Endothelial cell of umbilical vein (primary cell): ENCODE measurements around the gene MMP14. TPM values are rescaled to one million over a fixed set of nuclear protein-coding genes. Genes with fewer than 3 reads are reported as not detected.
A peak's percentile ranks its signal among the peaks of the same experiment; 100 is the strongest.

Source experiments
- BruUV-seq: library from RNA; stranded (reverse); fragments of 400-500 nt; replicated peaks from 2 replicates; lab custom pipeline; 2021; lab: Mats Ljungman, UMichigan
- CTCF ChIA-PET: fragments of 300-600, 350-600 bp; sonication (Branson Sonifier 250); formaldehyde crosslinking; loops from one replicate; lab custom pipeline; 2021; ENCODE audit warnings: antibody characterized with exemption, inconsistent platforms; lab: Charles Lee
- POLR2A ChIA-PET: fragments of 300-600, 350-600 bp; sonication (Branson Sonifier 250); formaldehyde crosslinking; loops from one replicate; lab custom pipeline; 2021; ENCODE audit warnings: antibody characterized with exemption, inconsistent platforms; lab: Charles Lee
- DNase-seq: peaks from one replicate; pipeline ENCODE4 v3.0.0-alpha.2; 2011; ENCODE audit warnings: low read depth, low spot score
- FAIRE-seq: peaks from 2 replicates; lab custom pipeline; 2011; peaks lifted over from hg19 to GRCh38; lab: Jason Lieb, UNC
- H2AFZ ChIP-seq: 2 replicates; pipeline ENCODE4 v1.6.0; 2012; ENCODE audit warnings: low read depth, low read length, control low read depth, inconsistent platforms
- H3K27ac ChIP-seq: 2 replicates; pipeline ENCODE4 v1.5.1; 2011; ENCODE audit warnings: low read depth, mild to moderate bottlenecking, control low read depth, low read length, moderate library complexity; ENCODE audit not compliant: insufficient read depth
- H3K27me3 ChIP-seq, 2 experiments: 2 replicates each; pipeline versions ENCODE4 v1.6.0 to v1.6.1; 2011; ENCODE audit warnings: low read length in 2 of 2, mixed read lengths in 1 of 2; ENCODE audit not compliant: control insufficient read depth in 2 of 2, insufficient read depth in 2 of 2
- H3K36me3 ChIP-seq, 2 experiments: 2 replicates in 1 of 2; 3 replicates in 1 of 2; pipeline ENCODE4 v1.5.1; 2011; ENCODE audit warnings: low read length in 2 of 2, mild to moderate bottlenecking in 1 of 2, moderate library complexity in 1 of 2; ENCODE audit not compliant: control insufficient read depth in 2 of 2, insufficient read depth in 2 of 2; ENCODE audit errors: extremely low read depth in 1 of 2
- H3K4me1 ChIP-seq: 3 replicates; pipeline ENCODE4 v1.5.1; 2011; ENCODE audit warnings: mild to moderate bottlenecking, low read length; ENCODE audit not compliant: control insufficient read depth, insufficient read depth; ENCODE audit errors: extremely low read depth
- H3K4me2 ChIP-seq: 2 replicates; pipeline ENCODE4 v1.6.1; 2011; ENCODE audit warnings: low read length, control low read depth, mixed read lengths; ENCODE audit not compliant: insufficient read depth
- H3K4me3 ChIP-seq, 3 experiments: fragments of 200-600 bp in 1 of 3; sonication (generic), shearing (Covaris generic) in 1 of 3; replicated peaks in 1 of 3; 2 replicates each; pipeline ENCODE4 v1.5.1; 2011 to 2016; ENCODE audit warnings: control low read depth in 3 of 3, low read length in 3 of 3, mild to moderate bottlenecking in 2 of 3, inconsistent platforms in 1 of 3, low read depth in 1 of 3, moderate library complexity in 1 of 3; ENCODE audit not compliant: insufficient read depth in 1 of 3
- H3K79me2 ChIP-seq: 2 replicates; pipeline ENCODE4 v1.6.0; 2012; ENCODE audit warnings: low read length, inconsistent platforms; ENCODE audit not compliant: control insufficient read depth, insufficient read depth
- H3K9ac ChIP-seq: replicated peaks from 2 replicates; pipeline ENCODE3; 2011; ENCODE audit warnings: low read length, control low read depth; ENCODE audit not compliant: insufficient read depth; ENCODE audit errors: extremely low read depth
- H3K9me1 ChIP-seq: replicated peaks from 3 replicates; pipeline ENCODE4 v1.6.0; 2011; ENCODE audit warnings: mild to moderate bottlenecking, low read length; ENCODE audit not compliant: control insufficient read depth, insufficient read depth; ENCODE audit errors: extremely low read depth
- H3K9me3 ChIP-seq: replicated peaks from 2 replicates; pipeline ENCODE4 v1.5.1; 2012; ENCODE audit warnings: low read length, inconsistent platforms; ENCODE audit not compliant: control insufficient read depth, insufficient read depth
- H4K20me1 ChIP-seq: replicated peaks from 2 replicates; pipeline ENCODE3; 2011; ENCODE audit warnings: mild to moderate bottlenecking, low read length; ENCODE audit not compliant: control insufficient read depth, insufficient read depth; ENCODE audit errors: extremely low read depth
- EZH2 ChIP-seq: IDR thresholded peaks from 2 replicates; pipeline ENCODE4 v1.6.1; 2012; ENCODE audit warnings: borderline replicate concordance, low read depth, mild to moderate bottlenecking, moderate library complexity, low read length, inconsistent platforms; ENCODE audit not compliant: severe bottlenecking
- FOS ChIP-seq: IDR thresholded peaks from 2 replicates; pipeline ENCODE4 v1.6.1; 2011; ENCODE audit warnings: mild to moderate bottlenecking, low read length, moderate library complexity, borderline replicate concordance; ENCODE audit not compliant: insufficient read depth
- GATA2 ChIP-seq: IDR thresholded peaks from 2 replicates; pipeline ENCODE4 v1.7.0; 2011; ENCODE audit warnings: low read depth, mild to moderate bottlenecking, moderate library complexity, mixed read lengths, low read length; ENCODE audit not compliant: insufficient read length, insufficient read depth
- JUN ChIP-seq: IDR thresholded peaks from 2 replicates; pipeline ENCODE4 v1.6.1; 2011; ENCODE audit warnings: borderline replicate concordance, low read depth; ENCODE audit not compliant: insufficient read length, insufficient read depth
- MAX ChIP-seq: IDR thresholded peaks from 2 replicates; pipeline ENCODE4 v1.6.1; 2011; ENCODE audit not compliant: insufficient read depth, insufficient read length
- MYC ChIP-seq: IDR thresholded peaks from one replicate; pipeline ENCODE4 v1.6.1; 2011; ENCODE audit warnings: mild to moderate bottlenecking, low read depth, low read length
- POLR2A ChIP-seq: IDR thresholded peaks from 2 replicates; pipeline ENCODE4 v1.6.1; 2012; ENCODE audit warnings: low read depth, mild to moderate bottlenecking, control low read depth, low read length
- POLR2AphosphoS5 ChIP-seq: IDR thresholded peaks from 2 replicates; pipeline ENCODE4 v1.6.1; 2012; ENCODE audit warnings: low read depth, mild to moderate bottlenecking, control low read depth, low read length, moderate library complexity; ENCODE audit not compliant: insufficient read depth
- dilution Hi-C: fragments of 300-500 bp; cut with MboI; formaldehyde crosslinking; loops from one replicate; pipeline ENCODE4 v1.15.0; 2019; ENCODE audit warnings: low sequenced_read_pairs; ENCODE audit not compliant: extremely low pct_ligation_motif_present
- intact Hi-C: fragments of 100-400 bp; cut with micrococcal nuclease; formaldehyde crosslinking; loops from one replicate; pipeline ENCODE4 v1.10.0; 2022
- polyA plus RNA-seq, 4 experiments: library from polyadenylated mRNA; depleted of rRNA in 3 of 4; stranded (reverse) in 3 of 4; unstranded in 1 of 4; fragments of >200 nt; gene quantifications; 2 replicates each; pipeline versions ENCODE4 v1.2.1 to v1.2.3, GENCODE V29; 2011 to 2012; ENCODE audit warnings: missing spikeins in 1 of 4
- total RNA-seq: library from RNA; stranded (reverse); gene quantifications from 2 replicates; pipeline ENCODE4 v1.2.3, GENCODE V29; 2021
- TF ChIP-seq, protein P1 (sequence below), 2 donors: IDR thresholded peaks; 1 replicate in 1 of 2; 2 replicates in 1 of 2; pipeline ENCODE4 v1.5.1; 2011; ENCODE audit warnings: low read length in 2 of 2, mild to moderate bottlenecking in 2 of 2, moderate library complexity in 2 of 2, control low read depth in 1 of 2, inconsistent platforms in 1 of 2, low read depth in 1 of 2; ENCODE audit not compliant: insufficient read depth in 1 of 2; ENCODE audit errors: extremely low read depth in 1 of 2

Gene MMP14
- total and polyA plus RNA-seq, 2 donors (not counting 3 experiments of a cell fraction or from before 2014, with no cell fraction given), result 506 to 603 TPM

DNA sequence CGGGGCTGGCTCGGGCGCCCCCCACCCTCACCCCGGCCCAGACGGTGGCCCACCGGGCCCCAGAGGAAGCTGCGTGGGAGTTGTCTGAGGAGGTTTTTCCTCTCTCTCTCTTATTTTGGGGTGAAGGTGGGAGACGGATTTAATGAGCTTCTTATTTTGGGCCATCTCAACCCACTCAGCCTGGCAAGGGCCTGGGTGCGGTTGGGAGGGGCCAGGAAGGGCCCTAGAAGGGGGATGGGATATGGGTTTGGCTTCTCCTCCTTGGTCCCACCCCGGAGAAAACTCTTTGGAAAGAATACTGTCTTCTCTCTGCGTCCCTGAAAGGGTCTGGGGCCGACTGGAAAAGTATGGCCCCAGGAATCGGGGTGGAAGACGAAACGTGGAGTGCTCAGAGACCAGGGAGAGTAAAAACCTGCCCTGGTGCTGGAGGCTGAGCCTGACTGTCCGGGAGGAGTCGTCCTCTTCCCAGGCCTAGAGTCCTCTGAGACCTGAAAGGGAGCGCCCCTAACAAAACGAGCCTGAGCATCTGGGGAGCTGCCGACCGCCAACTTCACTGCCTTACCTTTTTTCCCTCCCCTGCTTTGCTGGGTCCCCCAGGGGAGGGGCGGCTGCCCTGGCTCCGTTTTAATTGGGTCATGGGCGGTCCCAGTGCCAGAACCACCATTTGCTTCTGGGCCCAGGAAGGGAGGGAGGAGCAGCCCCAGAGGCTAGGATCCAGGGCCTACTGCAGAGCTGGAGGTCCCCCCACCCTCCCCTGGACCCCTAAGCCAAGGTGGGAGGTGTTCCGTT lies 1.6 kb downstream of the MMP14 start:
- FAIRE-seq, result no peak
- ChIA-PET CTCF (interaction anchor here (0.7 to 12.5 kb wide), 13 partner anchors 13 to 281 kb away, joined by 3 to 214 read pairs (median 5); no protein-coding TSS in a partner anchor), POLR2A (interaction anchor here (0.7 to 2.0 kb wide), 4 partner anchors 10 to 268 kb away, joined by 3 to 9 read pairs (median 5); no protein-coding TSS in a partner anchor)
- Histone ChIP-seq H4K20me1 (no peaks in the 10 kb centered on the region), H3K9ac (peak overlapping the region; percentile 97), H3K27ac (peak overlapping the region; percentile 84), H3K4me1 (peaks cover 36% of the 10 kb centered on the region), H3K9me1 (no peaks in the 10 kb centered on the region), H3K4me2 (peak overlapping the region; percentile 79), H3K36me3 (peaks cover 14 to 30% of the 10 kb centered on the region in 2 experiments), H3K4me3 (peak overlapping the region; percentile 75 to 94 (median 86)), H3K27me3 (no peaks in the 10 kb centered on the region), H2AFZ (no peak overlapping the region), H3K9me3 (no peaks in the 10 kb centered on the region), H3K79me2 (peaks cover 67% of the 10 kb centered on the region)
- TSS peak; percentile 78 for BruUV-seq
- DNase-seq, result no peak
- intact Hi-C loops (loop anchor here (1.0 to 5.0 kb wide), 2 partner anchors 10 to 281 kb away; no protein-coding TSS in a partner anchor), dilution Hi-C loops (no loop called here)
- no peak for TF ChIP-seq GATA2
- TF ChIP-seq JUN, result no peak
- TF ChIP-seq POLR2A, result peak; percentile 11
- no peak for TF ChIP-seq FOS
- no peak for TF ChIP-seq EZH2
- TF ChIP-seq POLR2AphosphoS5, result peak; percentile 10
- no peak for TF ChIP-seq MYC
- TF ChIP-seq MAX, result no peak
- TF ChIP-seq, protein P1, sequence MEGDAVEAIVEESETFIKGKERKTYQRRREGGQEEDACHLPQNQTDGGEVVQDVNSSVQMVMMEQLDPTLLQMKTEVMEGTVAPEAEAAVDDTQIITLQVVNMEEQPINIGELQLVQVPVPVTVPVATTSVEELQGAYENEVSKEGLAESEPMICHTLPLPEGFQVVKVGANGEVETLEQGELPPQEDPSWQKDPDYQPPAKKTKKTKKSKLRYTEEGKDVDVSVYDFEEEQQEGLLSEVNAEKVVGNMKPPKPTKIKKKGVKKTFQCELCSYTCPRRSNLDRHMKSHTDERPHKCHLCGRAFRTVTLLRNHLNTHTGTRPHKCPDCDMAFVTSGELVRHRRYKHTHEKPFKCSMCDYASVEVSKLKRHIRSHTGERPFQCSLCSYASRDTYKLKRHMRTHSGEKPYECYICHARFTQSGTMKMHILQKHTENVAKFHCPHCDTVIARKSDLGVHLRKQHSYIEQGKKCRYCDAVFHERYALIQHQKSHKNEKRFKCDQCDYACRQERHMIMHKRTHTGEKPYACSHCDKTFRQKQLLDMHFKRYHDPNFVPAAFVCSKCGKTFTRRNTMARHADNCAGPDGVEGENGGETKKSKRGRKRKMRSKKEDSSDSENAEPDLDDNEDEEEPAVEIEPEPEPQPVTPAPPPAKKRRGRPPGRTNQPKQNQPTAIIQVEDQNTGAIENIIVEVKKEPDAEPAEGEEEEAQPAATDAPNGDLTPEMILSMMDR (IDR thresholded peaks at IDR 0.05; ENCODE audit: extremely low read depth in 1 of 2, insufficient read depth in 1 of 2, low read depth in 1 of 2, low read length in 2 of 2), result no peak
